NCI-H345 (cell line): ENCODE measurements around the gene FAM174C.

ENCODE experiments used
- DNase-seq: peaks from one replicate; lab custom pipeline; 2025; lab: John Stamatoyannopoulos, UW

Gene FAM174C

DNA sequence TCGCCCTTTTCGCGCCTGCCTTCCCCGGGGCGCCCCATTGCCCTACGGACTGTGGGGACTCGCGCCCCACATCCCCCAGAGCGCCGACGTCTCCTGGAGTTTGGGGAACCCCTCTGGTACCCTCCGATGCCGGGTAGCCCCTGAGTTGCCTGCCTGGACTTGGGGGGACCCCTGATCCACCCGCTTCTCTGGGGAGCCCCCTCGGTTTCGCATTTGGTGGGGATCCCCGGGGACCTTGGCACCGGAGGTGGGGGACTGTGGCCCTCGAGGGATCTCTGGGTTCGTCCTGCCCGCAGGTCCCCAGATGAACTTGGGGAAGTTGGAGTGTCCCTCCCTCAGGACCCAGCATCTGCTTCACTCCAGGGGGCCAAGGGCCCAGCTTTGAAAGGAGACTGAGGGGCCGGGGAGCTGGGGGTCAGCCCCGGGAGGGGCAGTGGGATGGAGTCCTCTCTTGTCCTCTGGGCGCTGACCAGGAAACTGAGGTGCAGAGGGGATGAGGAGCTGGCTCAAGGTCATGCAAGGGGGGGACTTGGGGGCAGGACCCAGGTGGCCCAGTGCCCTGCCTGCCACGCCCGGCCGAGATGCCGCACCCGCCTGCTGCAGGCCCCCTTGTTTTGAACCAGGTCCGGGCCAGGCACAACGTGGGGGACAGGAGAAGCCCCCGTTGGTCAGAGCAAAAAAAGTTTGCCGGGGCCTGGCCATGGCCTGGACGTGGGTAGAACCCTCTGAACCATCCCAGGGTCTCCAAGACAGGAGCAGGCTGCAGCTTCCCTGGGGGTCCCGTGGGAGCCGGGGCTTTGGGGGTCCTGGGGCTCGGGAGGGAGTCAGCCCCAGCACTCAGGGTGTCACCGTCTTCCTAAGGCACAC, 11.4 kb downstream of the FAM174C start:
- no peak for DNase-seq

DNA sequence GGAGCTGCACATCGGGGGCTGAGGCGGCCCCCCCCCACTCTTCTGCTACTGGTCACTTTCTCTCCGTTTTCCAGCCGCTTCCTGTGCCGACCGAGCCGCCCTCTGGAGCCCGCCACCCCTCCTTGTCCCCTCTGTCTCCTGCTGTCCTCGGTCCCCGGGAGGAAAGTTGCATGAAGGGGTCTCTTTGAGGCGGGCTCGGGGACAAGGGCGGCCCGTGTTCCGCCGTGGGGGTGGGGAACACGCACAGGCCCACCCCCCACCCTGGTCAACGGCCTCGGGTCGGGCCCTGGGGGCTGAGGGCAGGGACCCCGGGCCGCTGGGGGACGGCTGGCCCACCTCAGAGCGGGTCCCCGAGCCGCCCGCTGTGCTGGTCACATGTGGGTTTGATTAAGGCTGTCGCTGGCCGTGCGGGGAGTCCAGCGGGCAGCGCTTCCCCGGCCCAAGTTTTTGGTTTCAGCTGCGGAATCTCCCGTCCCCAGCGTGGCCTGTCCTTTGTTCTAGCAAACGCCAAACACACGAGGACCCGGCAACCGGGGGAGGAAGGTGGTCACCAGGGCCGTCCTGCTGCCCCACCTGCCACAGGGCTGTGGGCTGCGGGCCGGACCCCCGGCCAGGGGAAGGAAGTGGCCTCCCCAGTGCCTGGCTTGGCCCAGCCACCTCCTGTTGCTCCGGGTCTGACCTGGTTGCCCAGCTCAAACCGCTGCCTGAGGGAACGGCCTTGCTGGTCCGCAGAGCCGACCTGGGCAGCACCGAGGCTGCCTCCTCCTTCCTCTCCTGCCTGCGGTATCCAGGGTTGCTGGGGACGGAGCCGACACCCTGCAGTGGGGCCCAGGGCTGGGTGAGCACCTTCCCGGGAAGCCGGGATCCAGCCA, 12.3 kb downstream of the FAM174C start:
- DNase-seq: no peak

GRCh38 chr19:1288226-1288612, 12.9 kb downstream of the FAM174C start:
- no peak for DNase-seq

GRCh38 chr19:1288833-1289685, 13.7 kb downstream of the FAM174C start:
- DNase-seq: no peak

GRCh38 chr19:1289686-1290025, 14.3 kb downstream of the FAM174C start:
- DNase-seq: no peak

DNA sequence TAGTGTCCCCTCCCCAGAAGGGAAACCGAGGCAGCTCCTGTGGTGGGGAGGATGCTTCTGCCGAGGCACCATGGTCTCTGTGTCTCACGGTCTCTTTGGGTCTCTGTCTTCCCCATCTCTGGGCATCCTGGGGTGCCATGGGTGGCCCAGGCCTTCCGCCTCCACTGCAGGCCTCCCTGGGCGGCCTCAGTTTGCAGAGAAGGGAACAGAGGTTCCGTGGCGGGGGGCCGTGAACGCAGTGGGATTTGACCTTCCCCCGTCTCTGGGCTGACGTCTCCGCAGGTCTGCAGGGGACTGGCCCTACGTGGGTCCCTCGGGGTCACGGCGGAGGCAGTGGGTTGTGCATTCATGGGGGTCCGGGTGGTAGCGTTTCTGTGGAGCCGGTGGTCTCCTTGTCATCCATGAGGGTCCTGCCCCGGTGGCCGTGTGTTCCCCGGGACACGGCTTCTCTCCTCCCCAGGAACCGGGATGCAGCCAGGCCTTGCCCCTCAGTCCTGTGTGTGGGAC, 14.9 kb downstream of the FAM174C start:
- DNase-seq: no peak

GRCh38 chr19:1290703-1291651, 15.6 kb downstream of the FAM174C start:
- DNase-seq: no peak

DNA sequence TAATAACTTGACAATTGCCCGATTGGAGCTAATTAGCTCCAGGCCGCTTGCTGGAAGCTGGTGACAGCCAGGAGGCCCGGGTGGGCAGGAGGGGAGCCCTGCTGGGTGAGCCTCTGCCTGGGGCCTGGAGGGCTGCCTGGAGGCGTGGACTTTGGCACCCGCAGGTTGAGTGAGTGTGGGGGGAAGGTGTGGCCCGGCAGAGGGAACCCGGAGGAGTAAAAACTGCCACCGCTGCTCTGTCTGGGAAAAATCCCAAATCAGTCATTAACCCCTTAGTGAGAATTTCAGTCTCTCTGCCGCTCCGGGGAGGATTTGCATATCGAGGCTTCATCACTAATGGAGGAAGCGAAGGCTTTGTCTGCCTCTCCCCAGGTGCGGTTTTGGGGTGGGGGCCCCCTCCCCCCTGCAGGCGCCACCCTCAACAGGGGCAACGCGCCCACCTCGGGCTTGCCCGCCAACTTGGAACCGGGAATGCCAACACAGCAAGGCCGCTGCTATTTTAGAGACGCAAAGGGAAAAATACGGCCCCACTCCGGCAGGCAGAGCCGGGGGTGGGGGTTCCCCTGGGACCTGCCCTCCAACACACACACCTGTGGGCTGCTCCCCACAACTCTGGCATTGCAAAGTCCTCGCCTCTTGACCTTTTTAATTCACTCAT, 16.6 kb downstream of the FAM174C start:
- DNase-seq: no peak

DNA sequence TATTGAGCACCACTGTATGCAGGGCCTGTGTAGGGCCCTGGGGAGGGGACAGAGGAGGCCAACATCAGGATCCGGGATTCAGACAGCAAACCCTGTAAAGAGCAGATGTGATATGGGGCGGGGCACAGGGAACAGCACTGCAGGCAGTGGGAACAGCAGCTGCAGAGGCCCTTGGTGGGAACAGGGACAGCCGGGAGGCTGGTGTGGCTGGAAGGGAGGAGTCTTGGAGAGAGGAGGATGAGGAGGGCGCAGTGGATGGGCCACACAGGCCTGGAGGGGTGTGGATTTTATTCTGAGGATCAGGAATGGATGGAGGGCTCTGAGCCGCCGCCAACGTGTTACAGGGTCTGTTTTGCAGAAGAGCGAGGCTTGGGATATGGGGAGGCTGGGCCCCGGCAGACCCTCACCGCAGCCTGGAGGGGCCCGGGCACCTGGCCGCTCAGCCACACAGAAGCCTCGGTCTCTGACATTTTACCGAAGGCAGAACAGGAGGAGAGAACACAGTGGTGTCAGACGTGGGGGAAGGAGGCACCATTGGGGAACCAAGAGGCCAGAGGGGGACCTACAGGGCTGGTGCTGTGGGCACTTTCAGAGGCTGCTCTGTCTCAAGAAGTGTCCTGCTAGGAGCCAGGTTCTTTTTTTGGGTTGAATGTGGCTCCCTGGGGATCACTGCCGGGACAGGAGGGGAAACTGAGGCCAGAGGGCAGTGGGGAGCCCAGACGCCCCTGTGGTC, 17.3 kb downstream of the FAM174C start:
- no peak for DNase-seq

- DNase-seq: no peak
Measured at GRCh38 chr19:1293782-1294604, 18.7 kb downstream of the FAM174C start.

- no peak for DNase-seq
Measured at GRCh38 chr19:1294688-1295087, 19.4 kb downstream of the FAM174C start.

DNA sequence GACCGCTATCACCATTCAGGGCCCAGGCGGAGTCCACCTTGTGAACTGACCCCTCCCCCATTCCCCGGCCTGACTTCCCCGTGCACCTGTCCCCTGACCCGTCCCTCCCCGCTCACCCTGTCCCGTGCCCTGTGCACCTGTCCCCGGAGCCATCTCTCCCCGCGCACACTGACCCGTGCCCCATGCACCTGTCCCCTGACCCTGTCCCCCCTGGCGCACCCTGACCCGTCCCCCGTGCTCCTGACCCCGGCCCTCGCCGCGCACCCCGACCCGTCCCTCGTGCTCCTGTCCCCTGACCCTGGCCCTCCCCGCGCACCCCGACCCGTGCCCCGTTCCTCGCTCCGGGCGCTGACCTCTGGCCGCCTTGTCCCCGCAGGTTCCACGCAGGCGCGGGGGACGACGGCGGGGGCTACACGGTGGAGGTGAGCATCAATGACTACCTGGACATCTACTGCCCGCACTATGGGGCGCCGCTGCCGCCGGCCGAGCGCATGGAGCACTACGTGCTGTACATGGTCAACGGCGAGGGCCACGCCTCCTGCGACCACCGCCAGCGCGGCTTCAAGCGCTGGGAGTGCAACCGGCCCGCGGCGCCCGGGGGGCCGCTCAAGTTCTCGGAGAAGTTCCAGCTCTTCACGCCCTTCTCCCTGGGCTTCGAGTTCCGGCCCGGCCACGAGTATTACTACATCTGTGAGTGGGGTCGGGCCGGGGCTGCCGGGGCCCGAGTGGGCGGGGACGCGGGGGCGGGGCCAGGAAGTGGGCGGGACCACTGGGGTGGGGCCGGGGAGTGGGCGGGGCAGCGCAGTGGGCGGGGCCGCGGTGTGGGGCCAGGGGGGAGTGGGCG, 20.1 kb downstream of the FAM174C start:
- no peak for DNase-seq

DNA sequence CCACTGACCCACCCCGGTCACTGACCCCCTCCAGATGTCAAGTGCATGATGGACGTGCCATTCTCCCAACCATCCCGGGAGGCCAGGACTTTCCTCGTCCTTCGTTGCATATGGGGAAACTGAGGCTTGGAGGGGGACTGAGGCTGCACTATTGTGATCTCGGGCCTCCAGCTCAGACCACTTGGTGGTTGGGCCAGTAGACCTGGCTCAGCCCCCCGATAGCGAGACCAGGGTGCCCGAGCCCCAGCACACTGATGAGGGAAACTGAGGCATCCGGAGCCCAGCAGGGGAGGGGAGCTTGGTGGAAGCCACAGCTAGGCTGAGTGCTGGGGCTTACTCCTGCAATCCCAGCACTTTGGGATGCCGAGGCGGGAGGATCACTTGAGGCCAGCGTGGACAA, 20.7 kb downstream of the FAM174C start:
- no peak for DNase-seq

DNA sequence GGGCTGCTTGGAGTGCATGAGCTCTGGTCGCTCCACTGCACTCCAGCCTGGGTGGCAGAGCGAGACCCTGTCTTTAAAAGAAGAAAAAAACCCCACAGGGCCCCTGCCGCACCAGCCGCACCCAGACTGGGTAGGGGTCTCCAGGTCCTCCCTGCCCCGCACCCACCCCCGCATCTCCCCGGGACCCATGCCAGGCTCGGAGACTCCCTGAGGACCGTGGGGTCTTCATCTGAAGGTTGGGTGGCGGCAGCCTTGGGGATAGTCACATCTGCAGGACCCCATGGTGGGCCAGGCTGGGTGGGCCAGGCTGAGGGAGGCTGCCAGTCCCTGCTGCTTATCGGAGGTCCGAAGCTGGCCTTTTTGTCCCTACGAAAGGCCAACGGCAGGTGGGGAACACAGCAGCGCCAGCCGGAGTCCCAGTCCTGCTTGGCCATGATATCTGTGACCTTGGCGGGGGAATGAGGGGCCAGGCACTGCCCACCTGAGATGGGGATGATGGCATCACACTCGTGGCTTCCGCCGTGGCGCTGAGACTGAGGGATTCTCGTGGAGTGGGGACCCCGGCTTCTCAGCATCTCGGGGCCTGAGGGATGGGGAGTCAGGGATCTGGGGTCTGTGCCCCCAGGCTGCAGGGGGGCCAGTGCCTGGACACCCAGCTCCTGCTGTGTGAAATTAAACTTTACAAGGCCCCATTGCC, 21.4 kb downstream of the FAM174C start:
- no peak for DNase-seq

DNA sequence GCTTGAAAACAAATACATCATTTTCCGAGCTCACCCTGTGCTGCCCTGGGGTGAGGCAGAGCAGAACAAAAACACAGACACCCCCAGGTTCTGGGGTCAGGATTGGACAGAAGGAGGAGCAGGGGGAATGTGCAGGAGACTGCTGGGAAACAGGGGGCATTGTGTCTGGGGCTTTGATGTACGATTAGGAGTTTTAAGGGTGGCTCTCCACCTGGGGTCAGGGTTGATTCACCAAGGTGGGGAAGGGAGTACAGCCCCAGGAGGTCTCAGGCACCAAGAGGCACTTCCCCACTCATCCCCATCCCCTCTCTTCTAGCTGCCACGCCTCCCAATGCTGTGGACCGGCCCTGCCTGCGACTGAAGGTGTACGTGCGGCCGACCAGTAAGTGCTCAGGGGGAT, 22.9 kb downstream of the FAM174C start:
- DNase-seq: no peak

- no peak for DNase-seq
Measured at GRCh38 chr19:1299801-1300200, 24.5 kb downstream of the FAM174C start.
